Right lobe of liver (tissue), 4 donors: ENCODE data around the gene SENP6.

Source experiments
- CTCF ChIP-seq, 4 donors: fragments of 200-600 bp in 3 of 4; fragments of 450-650 bp in 1 of 4; IDR thresholded peaks; one replicate each; pipeline versions ENCODE4 v1.5.1 to v1.8.0; 2016 to 2022; ENCODE audit warnings: antibody characterized with exemption in 4 of 4, mild to moderate bottlenecking in 2 of 4
- POLR2A ChIP-seq: fragments of 450-650 bp; IDR thresholded peaks from one replicate; pipeline ENCODE4 v1.6.1; 2017; ENCODE audit warnings: antibody characterized with exemption, mild to moderate bottlenecking
- donor health status: DM: no; HTN: no; CAD: no.
- donor health status: DM: no; HTN: no; CAD: no.
- donor health status: DM: no; HTN: yes; CAD: no.

GRCh38 chr6:75746221-75746620 lies 144.5 kb downstream of the SENP6 start:
- no peak for TF ChIP-seq CTCF (IDR thresholded peaks at IDR 0.05)
- TF ChIP-seq POLR2A = no peak
